ENCODE measurements around the gene GATAD2B.

GATAD2B gene

DNA sequence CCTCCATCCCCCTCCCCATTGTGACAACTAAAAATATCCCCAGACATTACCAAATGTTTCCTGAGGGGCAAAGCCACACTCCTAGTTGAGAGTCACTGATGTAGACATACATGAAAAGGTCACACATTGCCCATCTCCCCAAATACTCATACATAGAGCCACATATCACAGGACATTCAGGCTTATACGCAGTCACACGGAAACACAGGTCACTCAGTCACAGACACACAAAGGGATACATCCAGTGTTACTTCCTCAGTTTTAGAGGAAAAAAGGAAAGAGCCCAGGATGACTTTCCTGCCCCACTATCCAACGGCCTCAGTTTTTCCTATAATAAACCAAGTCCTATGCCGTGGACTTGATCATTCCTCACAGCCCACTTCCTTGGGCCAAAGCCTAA, 38.6 kb upstream of the GATAD2B start:
- H3K9ac ChIP-seq (ENCODE audit: low read depth, low read length): 0 out of 2 replicates have a peak overlapping the region, but pooled peaks have one; percentile 88
- H3K36me3 ChIP-seq (ENCODE audit: control insufficient read depth, insufficient read depth, low read length): peaks cover 31% of the 10 kb centered on the region
- peak overlapping the region; percentile 93 for H3K4me3 ChIP-seq (ENCODE audit: low read depth, low read length)
- H3K27ac ChIP-seq (ENCODE audit: low read depth, low read length): peak overlapping the region; percentile 97
- H3K9me3 ChIP-seq (ENCODE audit: control insufficient read depth, insufficient read depth, low read length): no peaks in the 10 kb centered on the region
- H3K4me1 ChIP-seq (ENCODE audit: control insufficient read depth, insufficient read depth, low read length): peaks cover 32% of the 10 kb centered on the region
- no peaks in the 10 kb centered on the region for H3K27me3 ChIP-seq (ENCODE audit: control insufficient read depth, insufficient read depth, low read length)

DNA sequence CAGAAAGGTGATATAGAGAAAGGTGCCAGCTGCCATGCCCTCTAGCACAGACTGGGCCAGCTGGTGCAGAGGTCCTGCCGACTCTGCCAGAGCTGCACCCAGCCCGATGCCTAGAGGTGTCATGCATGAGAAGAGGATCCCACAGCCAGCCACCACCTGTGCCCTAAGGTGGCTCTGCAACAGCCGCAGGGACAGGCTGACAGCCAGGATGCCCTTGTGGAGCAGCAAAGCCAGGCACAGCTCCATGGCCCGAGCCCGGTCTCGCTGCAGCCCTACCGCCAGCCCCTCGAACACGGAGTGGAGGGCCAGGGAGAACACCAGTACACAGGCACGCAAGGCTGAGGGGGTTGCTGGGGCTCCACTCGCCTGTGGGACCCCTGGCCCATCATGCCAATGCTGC, 37.4 kb upstream of the GATAD2B start:
- H3K27ac ChIP-seq (ENCODE audit: low read depth, low read length): peak overlapping the region; percentile 31
- peaks cover 28% of the 10 kb centered on the region for H3K4me1 ChIP-seq (ENCODE audit: control insufficient read depth, insufficient read depth, low read length)
- peaks cover 27% of the 10 kb centered on the region for H3K36me3 ChIP-seq (ENCODE audit: control insufficient read depth, insufficient read depth, low read length)
- H3K9ac ChIP-seq (ENCODE audit: low read depth, low read length): no peak overlapping the region
- no peaks in the 10 kb centered on the region for H3K27me3 ChIP-seq (ENCODE audit: control insufficient read depth, insufficient read depth, low read length)
- no peaks in the 10 kb centered on the region for H3K9me3 ChIP-seq (ENCODE audit: control insufficient read depth, insufficient read depth, low read length)
- no peak overlapping the region for H3K4me3 ChIP-seq (ENCODE audit: low read depth, low read length)

DNA sequence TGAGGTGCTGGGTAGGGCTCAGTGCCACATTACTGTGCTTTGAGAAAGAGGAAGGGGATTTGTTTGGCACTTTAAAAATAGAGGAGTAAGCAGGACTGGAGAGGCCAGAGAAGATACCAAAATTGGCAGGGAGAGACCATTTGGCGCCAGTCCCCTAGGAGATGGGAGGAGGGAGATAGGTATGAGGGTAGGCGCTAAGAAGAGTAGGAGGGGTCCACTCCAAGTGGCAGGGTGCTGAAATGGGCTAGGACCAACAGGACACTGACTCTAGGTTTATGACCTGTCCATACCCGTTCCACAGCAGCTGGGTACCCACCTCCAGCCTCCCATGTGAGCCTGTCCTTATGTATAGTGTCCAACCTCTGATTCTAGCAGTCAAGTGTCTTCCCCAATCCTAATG, 36.7 kb upstream of the GATAD2B start:
- H3K4me3 ChIP-seq (ENCODE audit: low read depth, low read length): no peak overlapping the region
- H3K4me1 ChIP-seq (ENCODE audit: control insufficient read depth, insufficient read depth, low read length): peaks cover 28% of the 10 kb centered on the region
- H3K27me3 ChIP-seq (ENCODE audit: control insufficient read depth, insufficient read depth, low read length): no peaks in the 10 kb centered on the region
- H3K9ac ChIP-seq (ENCODE audit: low read depth, low read length): no peak overlapping the region
- H3K27ac ChIP-seq (ENCODE audit: low read depth, low read length): peak overlapping the region; percentile 77
- no peaks in the 10 kb centered on the region for H3K9me3 ChIP-seq (ENCODE audit: control insufficient read depth, insufficient read depth, low read length)
- H3K36me3 ChIP-seq (ENCODE audit: control insufficient read depth, insufficient read depth, low read length): peaks cover 33% of the 10 kb centered on the region

DNA sequence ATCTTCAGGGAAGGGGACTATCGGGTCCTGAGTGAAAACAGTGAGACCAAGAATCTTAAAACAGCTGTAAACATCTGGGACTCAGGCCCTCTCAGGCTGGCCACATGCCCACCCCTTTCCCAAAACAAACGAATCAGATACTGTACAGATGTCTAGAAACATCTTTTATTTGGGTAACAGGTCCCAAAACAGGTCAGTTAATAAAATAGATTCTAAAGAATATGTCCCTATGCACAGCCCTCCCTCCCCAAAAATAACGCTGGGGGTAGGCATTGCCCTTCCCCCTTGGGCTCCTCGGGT, 36.1 kb upstream of the GATAD2B start:
- Histone ChIP-seq H3K27me3 (ENCODE audit: control insufficient read depth, insufficient read depth, low read length) (no peaks in the 10 kb centered on the region), H3K27ac (ENCODE audit: low read depth, low read length) (peak overlapping the region; percentile 77), H3K4me3 (ENCODE audit: low read depth, low read length) (peak overlapping the region; percentile 42; the same call in 1 of the 2 replicates), H3K9ac (ENCODE audit: low read depth, low read length) (no peak overlapping the region), H3K36me3 (ENCODE audit: control insufficient read depth, insufficient read depth, low read length) (peaks cover 38% of the 10 kb centered on the region), H3K4me1 (ENCODE audit: control insufficient read depth, insufficient read depth, low read length) (peaks cover 28% of the 10 kb centered on the region), H3K9me3 (ENCODE audit: control insufficient read depth, insufficient read depth, low read length) (no peaks in the 10 kb centered on the region)

DNA sequence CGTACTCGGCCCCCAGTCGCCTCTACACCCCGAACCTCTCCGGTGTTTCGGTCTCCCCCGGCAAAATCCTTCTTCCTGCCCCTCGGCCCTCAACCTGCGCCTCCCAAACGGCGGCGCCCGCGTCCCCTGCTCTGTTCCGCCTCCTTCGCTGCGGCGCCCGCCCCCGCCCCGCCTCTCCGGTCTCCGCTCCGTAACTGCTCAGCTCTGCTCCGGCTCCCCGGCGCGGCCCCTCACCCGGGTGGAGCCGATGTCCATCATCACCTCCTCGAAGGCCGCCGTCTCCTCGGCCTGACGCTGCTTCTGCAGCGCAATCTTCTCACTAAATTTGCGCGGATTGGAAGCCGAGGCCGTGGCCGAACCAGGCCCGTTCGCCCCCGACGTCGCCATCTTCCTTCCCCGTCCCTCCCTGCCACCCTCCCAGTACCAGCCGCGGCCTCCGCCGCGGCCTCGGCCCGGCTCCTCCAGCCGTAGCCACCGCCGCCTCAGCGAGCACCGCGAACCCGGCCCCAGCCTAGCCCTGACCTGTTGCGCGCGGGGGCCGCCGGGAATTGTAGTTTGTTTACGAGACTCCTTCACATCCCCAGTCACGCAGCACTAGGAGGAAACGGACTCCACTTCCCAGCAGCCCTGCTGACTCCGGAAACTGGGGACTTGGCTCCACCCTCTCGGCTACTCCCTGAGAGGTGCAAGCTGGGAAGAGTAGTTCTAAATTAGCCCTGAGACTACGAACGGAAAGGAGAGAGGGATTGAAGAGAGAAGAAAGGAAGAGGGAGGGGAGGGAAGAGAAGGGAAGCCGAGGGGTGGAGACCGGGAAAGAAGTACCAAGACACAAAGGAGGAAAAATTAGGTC, 35.6 kb upstream of the GATAD2B start, which contains the start of gene CRTC2:
Gene CRTC2 (minus strand): TSS at position 502 of the 850 bp plus-strand sequence. CDS start 115 bp downstream, at position 387.
- Histone ChIP-seq H3K36me3 (ENCODE audit: control insufficient read depth, insufficient read depth, low read length) (peaks cover 43% of the 10 kb centered on the region), H3K4me3 (ENCODE audit: low read depth, low read length) (peak within 1 kb of the TSS; percentile 90), H3K9me3 (ENCODE audit: control insufficient read depth, insufficient read depth, low read length) (no peaks in the 10 kb centered on the region), H3K4me1 (ENCODE audit: control insufficient read depth, insufficient read depth, low read length) (peaks cover 28% of the 10 kb centered on the region), H3K27ac (ENCODE audit: low read depth, low read length) (peak within 1 kb of the TSS; percentile 89), H3K9ac (ENCODE audit: low read depth, low read length) (peak within 1 kb of the TSS; percentile 74), H3K27me3 (ENCODE audit: control insufficient read depth, insufficient read depth, low read length) (no peaks in the 10 kb centered on the region)

DNA sequence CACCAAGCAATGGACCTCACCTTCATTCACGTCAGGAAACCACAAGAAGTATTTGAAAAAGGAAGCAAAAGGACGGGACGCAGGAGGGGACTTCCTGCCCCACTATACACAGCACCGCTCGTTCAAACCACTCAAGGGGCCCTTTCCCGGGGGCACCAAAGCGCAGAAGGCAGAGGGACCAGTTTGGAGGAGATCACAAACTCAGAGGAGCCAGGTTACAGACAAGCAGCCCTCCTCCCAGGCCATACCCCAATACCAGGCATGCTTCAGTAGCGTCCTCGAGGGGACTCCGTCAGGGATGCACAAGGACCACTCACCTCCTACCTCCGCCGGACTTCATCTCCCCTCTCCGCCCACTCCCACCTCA, 35.0 kb upstream of the GATAD2B start:
- peaks cover 28% of the 10 kb centered on the region for H3K4me1 ChIP-seq (ENCODE audit: control insufficient read depth, insufficient read depth, low read length)
- H3K9me3 ChIP-seq (ENCODE audit: control insufficient read depth, insufficient read depth, low read length): no peaks in the 10 kb centered on the region
- H3K9ac ChIP-seq (ENCODE audit: low read depth, low read length): peak overlapping the region; percentile 74
- peak overlapping the region; percentile 89 for H3K27ac ChIP-seq (ENCODE audit: low read depth, low read length)
- H3K4me3 ChIP-seq (ENCODE audit: low read depth, low read length): peak overlapping the region; percentile 90
- H3K36me3 ChIP-seq (ENCODE audit: control insufficient read depth, insufficient read depth, low read length): peaks cover 46% of the 10 kb centered on the region
- no peaks in the 10 kb centered on the region for H3K27me3 ChIP-seq (ENCODE audit: control insufficient read depth, insufficient read depth, low read length)

DNA sequence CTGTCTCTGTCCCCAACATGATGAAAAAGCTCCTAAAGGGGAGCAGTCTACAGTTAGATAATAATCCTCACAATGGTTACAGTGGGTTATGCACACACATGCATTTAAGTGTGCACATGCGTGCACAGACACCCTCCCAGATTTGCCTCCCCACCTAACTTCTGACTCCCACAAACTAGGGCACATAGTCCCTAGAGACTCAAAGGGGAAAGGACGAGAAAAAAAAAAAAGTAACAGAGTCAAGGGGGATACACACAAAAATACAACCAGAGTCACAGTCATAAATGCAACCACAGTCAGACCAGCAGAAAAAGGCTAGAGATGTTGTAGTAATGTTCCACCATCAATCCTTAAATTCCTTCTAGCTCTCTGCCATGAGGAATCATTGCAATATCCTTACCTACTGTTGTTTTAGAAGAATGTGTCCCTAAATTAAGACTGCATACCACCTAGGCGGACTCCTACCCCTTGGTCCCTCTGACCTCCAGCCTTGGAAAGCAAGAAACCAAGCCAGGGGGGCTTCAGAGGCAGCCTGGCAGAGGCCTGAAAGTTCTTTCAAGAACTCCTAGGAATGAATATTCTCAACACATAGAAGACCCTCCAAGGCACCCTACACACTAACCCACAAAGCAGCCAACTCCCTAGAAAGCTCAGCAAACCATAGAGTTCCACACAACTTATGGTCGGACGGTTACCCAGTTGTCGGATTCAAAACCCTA, 34.4 kb upstream of the GATAD2B start:
- Histone ChIP-seq H3K9ac (ENCODE audit: low read depth, low read length) (peak overlapping the region; percentile 74), H3K4me1 (ENCODE audit: control insufficient read depth, insufficient read depth, low read length) (peaks cover 22% of the 10 kb centered on the region), H3K27ac (ENCODE audit: low read depth, low read length) (peak overlapping the region; percentile 89), H3K4me3 (ENCODE audit: low read depth, low read length) (peak overlapping the region; percentile 90), H3K36me3 (ENCODE audit: control insufficient read depth, insufficient read depth, low read length) (peaks cover 51% of the 10 kb centered on the region), H3K27me3 (ENCODE audit: control insufficient read depth, insufficient read depth, low read length) (no peaks in the 10 kb centered on the region), H3K9me3 (ENCODE audit: control insufficient read depth, insufficient read depth, low read length) (no peaks in the 10 kb centered on the region)

DNA sequence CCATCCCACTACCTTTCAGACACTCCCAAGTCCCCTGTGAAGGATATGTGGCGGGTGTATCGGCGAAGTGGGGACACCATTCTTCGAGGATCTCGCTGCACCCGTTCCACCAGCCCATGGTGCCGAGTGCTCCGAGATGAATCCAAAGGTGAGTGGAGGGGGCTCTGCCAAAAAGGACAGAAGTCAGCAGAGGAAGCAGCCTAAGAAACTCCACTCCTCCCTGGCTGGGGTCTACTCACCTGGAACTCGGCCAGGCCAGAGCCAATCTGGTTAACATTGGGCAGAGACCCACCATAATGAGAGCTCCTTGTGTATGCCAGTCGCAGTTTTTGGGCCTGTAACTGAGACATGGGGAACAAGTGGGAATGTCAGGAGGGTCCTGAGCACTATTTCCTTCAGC, 32.1 kb upstream of the GATAD2B start:
- Histone ChIP-seq H3K27ac (ENCODE audit: low read depth, low read length) (no peak overlapping the region), H3K9me3 (ENCODE audit: control insufficient read depth, insufficient read depth, low read length) (no peaks in the 10 kb centered on the region), H3K4me1 (ENCODE audit: control insufficient read depth, insufficient read depth, low read length) (peaks cover 13% of the 10 kb centered on the region), H3K36me3 (ENCODE audit: control insufficient read depth, insufficient read depth, low read length) (peaks cover 53% of the 10 kb centered on the region), H3K27me3 (ENCODE audit: control insufficient read depth, insufficient read depth, low read length) (no peaks in the 10 kb centered on the region), H3K4me3 (ENCODE audit: low read depth, low read length) (no peak overlapping the region), H3K9ac (ENCODE audit: low read depth, low read length) (no peak overlapping the region)

DNA sequence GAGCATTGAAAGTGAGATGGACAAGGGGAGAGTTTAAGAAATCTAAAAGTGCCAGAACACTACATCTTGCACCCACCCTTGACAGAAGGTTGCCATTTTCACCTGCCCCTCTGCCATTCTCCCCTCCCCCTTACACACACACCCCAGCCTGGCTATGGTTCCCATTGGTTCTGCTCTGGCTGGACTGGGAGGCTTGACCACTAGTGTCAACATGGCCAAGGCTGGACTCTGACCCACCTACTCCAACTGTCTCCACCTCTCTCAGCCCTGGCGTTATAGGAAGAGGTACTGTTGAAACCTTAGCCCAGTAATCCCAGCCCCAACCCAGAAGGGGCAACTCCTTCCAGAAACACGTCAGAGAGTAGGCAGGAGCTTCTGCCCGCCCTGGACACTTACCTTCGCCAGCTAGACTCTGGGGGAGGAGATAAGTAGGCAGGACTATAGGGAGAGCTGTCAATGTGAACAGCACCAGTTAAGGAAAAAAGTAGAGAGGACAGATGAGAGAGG, 31.1 kb upstream of the GATAD2B start:
- Histone ChIP-seq H3K27ac (ENCODE audit: low read depth, low read length) (no peak overlapping the region), H3K27me3 (ENCODE audit: control insufficient read depth, insufficient read depth, low read length) (no peaks in the 10 kb centered on the region), H3K4me1 (ENCODE audit: control insufficient read depth, insufficient read depth, low read length) (peaks cover 6% of the 10 kb centered on the region), H3K4me3 (ENCODE audit: low read depth, low read length) (no peak overlapping the region), H3K9me3 (ENCODE audit: control insufficient read depth, insufficient read depth, low read length) (no peaks in the 10 kb centered on the region), H3K36me3 (ENCODE audit: control insufficient read depth, insufficient read depth, low read length) (peaks cover 51% of the 10 kb centered on the region), H3K9ac (ENCODE audit: low read depth, low read length) (no peak overlapping the region)

DNA sequence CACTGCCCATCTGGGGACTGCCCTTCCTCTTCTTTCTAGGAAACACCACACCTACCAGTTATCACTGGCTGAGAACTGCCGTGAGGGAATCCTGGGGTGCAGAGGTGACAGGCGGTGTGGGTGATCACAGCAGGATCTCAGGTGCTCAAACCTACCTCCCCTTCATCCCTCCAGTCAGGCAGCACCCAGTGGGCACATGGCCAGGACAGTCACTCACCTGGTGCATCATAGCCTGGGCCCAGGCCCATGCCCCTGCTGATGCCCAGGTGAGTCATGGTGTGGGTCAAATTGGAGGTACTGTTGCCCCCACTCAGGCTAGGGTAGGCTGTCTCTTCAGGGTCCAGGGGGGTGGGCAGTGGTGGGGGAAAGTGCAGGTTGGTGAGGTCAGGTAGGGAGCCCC, 29.0 kb upstream of the GATAD2B start:
- Histone ChIP-seq H3K36me3 (ENCODE audit: control insufficient read depth, insufficient read depth, low read length) (peaks cover 70% of the 10 kb centered on the region), H3K4me3 (ENCODE audit: low read depth, low read length) (no peak overlapping the region), H3K27ac (ENCODE audit: low read depth, low read length) (no peak overlapping the region), H3K9ac (ENCODE audit: low read depth, low read length) (no peak overlapping the region), H3K9me3 (ENCODE audit: control insufficient read depth, insufficient read depth, low read length) (no peaks in the 10 kb centered on the region), H3K27me3 (ENCODE audit: control insufficient read depth, insufficient read depth, low read length) (no peaks in the 10 kb centered on the region), H3K4me1 (ENCODE audit: control insufficient read depth, insufficient read depth, low read length) (peaks cover 4% of the 10 kb centered on the region; the same call in 1 of the 2 replicates)

DNA sequence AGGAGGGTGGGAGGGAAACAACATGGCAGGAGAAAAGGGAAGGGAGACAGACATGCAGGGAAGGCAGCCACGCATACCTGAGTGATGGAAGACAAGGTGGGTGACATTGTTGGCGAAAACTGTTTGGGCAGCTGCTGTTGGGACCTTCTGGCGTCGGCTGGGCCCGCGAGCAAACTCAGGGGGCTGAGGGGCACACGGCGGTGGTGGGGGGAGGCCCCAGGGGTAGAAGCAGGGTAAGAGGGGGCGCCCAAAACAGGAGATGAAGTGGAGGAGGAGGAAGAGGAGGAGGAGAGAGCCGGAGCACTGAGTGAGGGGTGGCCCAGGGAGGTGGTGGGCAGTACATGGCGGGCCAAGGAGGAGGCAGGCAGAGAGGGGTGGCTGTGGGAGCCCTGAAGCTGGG, 28.4 kb upstream of the GATAD2B start:
- Histone ChIP-seq H3K27me3 (ENCODE audit: control insufficient read depth, insufficient read depth, low read length) (no peaks in the 10 kb centered on the region), H3K27ac (ENCODE audit: low read depth, low read length) (no peak overlapping the region), H3K9me3 (ENCODE audit: control insufficient read depth, insufficient read depth, low read length) (no peaks in the 10 kb centered on the region), H3K4me1 (ENCODE audit: control insufficient read depth, insufficient read depth, low read length) (peaks cover 4% of the 10 kb centered on the region; the same call in 1 of the 2 replicates), H3K9ac (ENCODE audit: low read depth, low read length) (no peak overlapping the region), H3K36me3 (ENCODE audit: control insufficient read depth, insufficient read depth, low read length) (peaks cover 70% of the 10 kb centered on the region), H3K4me3 (ENCODE audit: low read depth, low read length) (no peak overlapping the region)
